GM23338 (cell line): ENCODE measurements around the gene B3GALT2. TPM values are rescaled to one million over a fixed set of nuclear protein-coding genes. Genes with fewer than 3 reads are reported as not detected.

Experiments
- ATAC-seq: fragments of 200-7000 bp; cut with Tn5 transposase; 3 replicates; pipeline ENCODE4 v1.9.1; 2020
- DNase-seq: peaks from one replicate; pipeline ENCODE4 v3.0.0-alpha.2; 2015; ENCODE audit warnings: low spot score
- H2AFZ ChIP-seq: fragments of 200-600 bp; sonication (generic); 2 replicates; pipeline ENCODE4 v1.8.0; 2016; ENCODE audit warnings: antibody characterized with exemption, mild to moderate bottlenecking, moderate library complexity
- H3F3A ChIP-seq: fragments of 200-600 bp; sonication (generic); replicated peaks from 2 replicates; pipeline ENCODE4 v1.8.0; 2017; ENCODE audit warnings: antibody characterized with exemption, mixed run types, low read depth
- H3K27ac ChIP-seq: fragments of 200-600 bp; sonication (generic); 2 replicates; pipeline ENCODE4 v1.6.1; 2016; ENCODE audit warnings: low read depth
- H3K27me3 ChIP-seq: fragments of 200-600 bp; sonication (generic); 2 replicates; pipeline ENCODE4 v1.8.0; 2016; ENCODE audit warnings: mild to moderate bottlenecking, mixed run types, moderate library complexity; ENCODE audit not compliant: insufficient read depth
- H3K36me3 ChIP-seq: fragments of 200-600 bp; sonication (generic); 2 replicates; pipeline ENCODE4 v1.8.0; 2016; ENCODE audit warnings: mild to moderate bottlenecking; ENCODE audit not compliant: insufficient read depth
- H3K4me1 ChIP-seq: fragments of 200-600 bp; sonication (generic); 2 replicates; pipeline ENCODE4 v1.8.0; 2016; ENCODE audit warnings: mild to moderate bottlenecking, moderate library complexity; ENCODE audit not compliant: insufficient read depth
- H3K4me2 ChIP-seq: fragments of 200-600 bp; sonication (generic); 2 replicates; pipeline ENCODE4 v1.7.1; 2017; ENCODE audit warnings: mixed run types
- H3K4me3 ChIP-seq: fragments of 200-600 bp; sonication (generic); 2 replicates; pipeline ENCODE4 v1.6.1; 2016; ENCODE audit warnings: mixed run types
- H3K79me2 ChIP-seq: fragments of 200-600 bp; sonication (generic); replicated peaks from 2 replicates; pipeline ENCODE4 v1.8.0; 2017; ENCODE audit warnings: mild to moderate bottlenecking; ENCODE audit not compliant: insufficient read depth
- H3K9me2 ChIP-seq: fragments of 200-600 bp; sonication (generic); 2 replicates; pipeline ENCODE4 v1.8.0; 2017; ENCODE audit not compliant: insufficient read depth
- H4K20me1 ChIP-seq: fragments of 200-600 bp; sonication (generic); replicated peaks from 2 replicates; pipeline ENCODE4 v1.8.0; 2017; ENCODE audit warnings: mild to moderate bottlenecking; ENCODE audit not compliant: insufficient read depth
- H3K27ac Mint-ChIP-seq: 2 replicates; pipeline ENCODE4 v1.8.0; 2020; ENCODE audit warnings: inconsistent platforms, mild to moderate bottlenecking, moderate library complexity, mixed read lengths
- H3K27me3 Mint-ChIP-seq: 3 replicates; pipeline ENCODE4 v1.8.0; 2022; ENCODE audit warnings: low read depth, mild to moderate bottlenecking, moderate library complexity, mixed read lengths, inconsistent platforms; ENCODE audit not compliant: insufficient read depth, poor library complexity
- H3K36me3 Mint-ChIP-seq: 3 replicates; pipeline ENCODE4 v1.8.0; 2021; ENCODE audit warnings: low read depth, mild to moderate bottlenecking, inconsistent platforms, moderate library complexity, mixed read lengths
- H3K4me1 Mint-ChIP-seq: 3 replicates; pipeline ENCODE4 v1.8.0; 2020; ENCODE audit warnings: mild to moderate bottlenecking, inconsistent platforms, mixed read lengths
- H3K4me3 Mint-ChIP-seq: 3 replicates; pipeline ENCODE4 v1.8.0; 2021; ENCODE audit warnings: moderate library complexity, mild to moderate bottlenecking, inconsistent platforms, mixed read lengths
- H3K9me3 Mint-ChIP-seq: 3 replicates; pipeline ENCODE4 v1.8.0; 2020; ENCODE audit warnings: moderate library complexity, mild to moderate bottlenecking, inconsistent platforms, mixed read lengths
- CREB1 ChIP-seq: fragments of 250-450 bp; sonication (Bioruptor Pico); IDR thresholded peaks from 2 replicates; pipeline ENCODE4 v1.5.0; 2020; ENCODE audit warnings: low read depth, mild to moderate bottlenecking, moderate library complexity
- CTCF ChIP-seq, 2 experiments: fragments of 200-600 bp in 1 of 2; sonication (generic) in 1 of 2; conservative IDR thresholded peaks; 2 replicates each; pipeline versions ENCODE4 v1.5.1 to v1.6.1; 2016 to 2017; ENCODE audit warnings: antibody characterized with exemption in 2 of 2, low read depth in 2 of 2, mild to moderate bottlenecking in 2 of 2, moderate library complexity in 1 of 2
- EZH2 ChIP-seq: fragments of 200-600 bp; sonication (generic); IDR thresholded peaks from one replicate; pipeline ENCODE4 v1.8.0; 2017; ENCODE audit warnings: antibody characterized with exemption, mild to moderate bottlenecking, low read depth; ENCODE audit not compliant: unreplicated experiment
- JUNB ChIP-seq: IDR thresholded peaks from one replicate; pipeline ENCODE4 v1.6.1; 2016; ENCODE audit warnings: antibody characterized with exemption; ENCODE audit not compliant: unreplicated experiment
- NANOG ChIP-seq: IDR thresholded peaks from 2 replicates; pipeline ENCODE4 v1.6.1; 2016; ENCODE audit warnings: antibody characterized with exemption, borderline replicate concordance
- POLR2AphosphoS5 ChIP-seq: IDR thresholded peaks from 2 replicates; pipeline ENCODE4 v1.6.1; 2016; ENCODE audit warnings: antibody characterized with exemption, low read depth
- ZNF114 ChIP-seq: fragments of 250-450 bp; sonication (Bioruptor Pico); IDR thresholded peaks from 2 replicates; pipeline ENCODE4 v1.5.0; 2020; ENCODE audit warnings: mild to moderate bottlenecking, moderate library complexity
- ZNF331 ChIP-seq: fragments of 250-450 bp; sonication (Bioruptor Pico); IDR thresholded peaks from 2 replicates; pipeline ENCODE4 v1.5.0; 2020; ENCODE audit warnings: low read depth, mild to moderate bottlenecking, moderate library complexity
- polyA plus RNA-seq: library from polyadenylated mRNA; unstranded; fragments of >200 nt; fragmentation: Nextera tagmentation; extraction: Ambion mirVana; gene quantifications from 2 replicates; pipeline ENCODE4 v1.2.1, GENCODE V29; 2016
- total RNA-seq: library from RNA; depleted of rRNA; stranded (reverse); fragments of >200 nt; shearing (Covaris generic); gene quantifications from 2 replicates; pipeline ENCODE4 v1.2.3, GENCODE V29; 2014
- TF ChIP-seq, protein P1 (sequence below): IDR thresholded peaks from 2 replicates; pipeline ENCODE4 v1.6.1; 2016; ENCODE audit warnings: antibody characterized with exemption
- TF ChIP-seq, protein P2 (sequence below): fragments of 250-450 bp; sonication (Bioruptor Pico); IDR thresholded peaks from 2 replicates; pipeline ENCODE4 v1.5.0; 2020; ENCODE audit warnings: mild to moderate bottlenecking, moderate library complexity

B3GALT2 gene
- total and polyA plus RNA-seq, 2 experiments from 2014 or later, result 1.2 TPM; not detected in 1

- H2AFZ ChIP-seq, result no peak overlapping the region
- H4K20me1 ChIP-seq, result peaks cover 3% of the 10 kb centered on the region
- Mint-ChIP-seq H3K27me3 (no peaks in the 10 kb centered on the region), H3K9me3 (no peaks in the 10 kb centered on the region), H3K4me3 (no peak overlapping the region), H3K36me3 (peaks cover 40% of the 10 kb centered on the region), H3K4me1 (peaks cover 15% of the 10 kb centered on the region; the same call in 2 of the 3 replicates), H3K27ac (no peak overlapping the region)
- ATAC-seq (no peak), DNase-seq (no peak)
- H3K9me2 ChIP-seq, result no peaks in the 10 kb centered on the region
- H3K27me3 ChIP-seq, result no peaks in the 10 kb centered on the region
- peaks cover 4% of the 10 kb centered on the region for H3K4me1 ChIP-seq
- H3K4me3 ChIP-seq, result no peak overlapping the region
- TF ChIP-seq ZNF331 (no peak), ZNF114 (CRISPR knock-in tag) (no peak), CREB1 (no peak), JUNB (no peak), NANOG (no peak), EZH2 (no peak), CTCF (conservative IDR thresholded peaks at IDR 0.05; ENCODE audit: low read depth in 2 of 2) (no peak), POLR2AphosphoS5 (no peak)
- TF ChIP-seq, protein P1, sequence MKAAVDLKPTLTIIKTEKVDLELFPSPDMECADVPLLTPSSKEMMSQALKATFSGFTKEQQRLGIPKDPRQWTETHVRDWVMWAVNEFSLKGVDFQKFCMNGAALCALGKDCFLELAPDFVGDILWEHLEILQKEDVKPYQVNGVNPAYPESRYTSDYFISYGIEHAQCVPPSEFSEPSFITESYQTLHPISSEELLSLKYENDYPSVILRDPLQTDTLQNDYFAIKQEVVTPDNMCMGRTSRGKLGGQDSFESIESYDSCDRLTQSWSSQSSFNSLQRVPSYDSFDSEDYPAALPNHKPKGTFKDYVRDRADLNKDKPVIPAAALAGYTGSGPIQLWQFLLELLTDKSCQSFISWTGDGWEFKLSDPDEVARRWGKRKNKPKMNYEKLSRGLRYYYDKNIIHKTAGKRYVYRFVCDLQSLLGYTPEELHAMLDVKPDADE, result no peak
- TF ChIP-seq, protein P2, sequence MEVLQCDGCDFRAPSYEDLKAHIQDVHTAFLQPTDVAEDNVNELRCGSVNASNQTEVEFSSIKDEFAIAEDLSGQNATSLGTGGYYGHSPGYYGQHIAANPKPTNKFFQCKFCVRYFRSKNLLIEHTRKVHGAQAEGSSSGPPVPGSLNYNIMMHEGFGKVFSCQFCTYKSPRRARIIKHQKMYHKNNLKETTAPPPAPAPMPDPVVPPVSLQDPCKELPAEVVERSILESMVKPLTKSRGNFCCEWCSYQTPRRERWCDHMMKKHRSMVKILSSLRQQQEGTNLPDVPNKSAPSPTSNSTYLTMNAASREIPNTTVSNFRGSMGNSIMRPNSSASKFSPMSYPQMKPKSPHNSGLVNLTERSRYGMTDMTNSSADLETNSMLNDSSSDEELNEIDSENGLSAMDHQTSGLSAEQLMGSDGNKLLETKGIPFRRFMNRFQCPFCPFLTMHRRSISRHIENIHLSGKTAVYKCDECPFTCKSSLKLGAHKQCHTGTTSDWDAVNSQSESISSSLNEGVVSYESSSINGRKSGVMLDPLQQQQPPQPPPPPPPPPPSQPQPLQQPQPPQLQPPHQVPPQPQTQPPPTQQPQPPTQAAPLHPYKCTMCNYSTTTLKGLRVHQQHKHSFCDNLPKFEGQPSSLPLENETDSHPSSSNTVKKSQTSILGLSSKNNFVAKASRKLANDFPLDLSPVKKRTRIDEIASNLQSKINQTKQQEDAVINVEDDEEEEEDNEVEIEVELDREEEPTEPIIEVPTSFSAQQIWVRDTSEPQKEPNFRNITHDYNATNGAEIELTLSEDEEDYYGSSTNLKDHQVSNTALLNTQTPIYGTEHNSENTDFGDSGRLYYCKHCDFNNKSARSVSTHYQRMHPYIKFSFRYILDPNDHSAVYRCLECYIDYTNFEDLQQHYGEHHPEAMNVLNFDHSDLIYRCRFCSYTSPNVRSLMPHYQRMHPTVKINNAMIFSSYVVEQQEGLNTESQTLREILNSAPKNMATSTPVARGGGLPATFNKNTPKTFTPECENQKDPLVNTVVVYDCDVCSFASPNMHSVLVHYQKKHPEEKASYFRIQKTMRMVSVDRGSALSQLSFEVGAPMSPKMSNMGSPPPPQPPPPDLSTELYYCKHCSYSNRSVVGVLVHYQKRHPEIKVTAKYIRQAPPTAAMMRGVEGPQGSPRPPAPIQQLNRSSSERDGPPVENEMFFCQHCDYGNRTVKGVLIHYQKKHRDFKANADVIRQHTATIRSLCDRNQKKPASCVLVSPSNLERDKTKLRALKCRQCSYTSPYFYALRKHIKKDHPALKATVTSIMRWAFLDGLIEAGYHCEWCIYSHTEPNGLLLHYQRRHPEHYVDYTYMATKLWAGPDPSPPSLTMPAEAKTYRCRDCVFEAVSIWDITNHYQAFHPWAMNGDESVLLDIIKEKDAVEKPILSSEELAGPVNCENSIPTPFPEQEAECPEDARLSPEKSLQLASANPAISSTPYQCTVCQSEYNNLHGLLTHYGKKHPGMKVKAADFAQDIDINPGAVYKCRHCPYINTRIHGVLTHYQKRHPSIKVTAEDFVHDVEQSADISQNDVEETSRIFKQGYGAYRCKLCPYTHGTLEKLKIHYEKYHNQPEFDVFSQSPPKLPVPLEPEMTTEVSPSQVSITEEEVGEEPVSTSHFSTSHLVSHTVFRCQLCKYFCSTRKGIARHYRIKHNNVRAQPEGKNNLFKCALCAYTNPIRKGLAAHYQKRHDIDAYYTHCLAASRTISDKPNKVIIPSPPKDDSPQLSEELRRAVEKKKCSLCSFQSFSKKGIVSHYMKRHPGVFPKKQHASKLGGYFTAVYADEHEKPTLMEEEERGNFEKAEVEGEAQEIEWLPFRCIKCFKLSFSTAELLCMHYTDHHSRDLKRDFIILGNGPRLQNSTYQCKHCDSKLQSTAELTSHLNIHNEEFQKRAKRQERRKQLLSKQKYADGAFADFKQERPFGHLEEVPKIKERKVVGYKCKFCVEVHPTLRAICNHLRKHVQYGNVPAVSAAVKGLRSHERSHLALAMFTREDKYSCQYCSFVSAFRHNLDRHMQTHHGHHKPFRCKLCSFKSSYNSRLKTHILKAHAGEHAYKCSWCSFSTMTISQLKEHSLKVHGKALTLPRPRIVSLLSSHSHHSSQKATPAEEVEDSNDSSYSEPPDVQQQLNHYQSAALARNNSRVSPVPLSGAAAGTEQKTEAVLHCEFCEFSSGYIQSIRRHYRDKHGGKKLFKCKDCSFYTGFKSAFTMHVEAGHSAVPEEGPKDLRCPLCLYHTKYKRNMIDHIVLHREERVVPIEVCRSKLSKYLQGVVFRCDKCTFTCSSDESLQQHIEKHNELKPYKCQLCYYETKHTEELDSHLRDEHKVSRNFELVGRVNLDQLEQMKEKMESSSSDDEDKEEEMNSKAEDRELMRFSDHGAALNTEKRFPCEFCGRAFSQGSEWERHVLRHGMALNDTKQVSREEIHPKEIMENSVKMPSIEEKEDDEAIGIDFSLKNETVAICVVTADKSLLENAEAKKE (CRISPR knock-in tag), result no peak
- H3K27ac ChIP-seq, result no peak overlapping the region
- peaks cover 8% of the 10 kb centered on the region; the same call in 1 of the 2 replicates for H3K36me3 ChIP-seq
- H3F3A ChIP-seq, result no peaks in the 10 kb centered on the region
- peaks cover 19% of the 10 kb centered on the region; the same call in 1 of the 2 replicates for H3K79me2 ChIP-seq
- H3K4me2 ChIP-seq, result no peak overlapping the region
These were observed 41.4 kb downstream of the B3GALT2 start for GRCh38 chr1:193144999-193145398.
